ENCODE data around the gene PLCB1.

Gene PLCB1

DNA sequence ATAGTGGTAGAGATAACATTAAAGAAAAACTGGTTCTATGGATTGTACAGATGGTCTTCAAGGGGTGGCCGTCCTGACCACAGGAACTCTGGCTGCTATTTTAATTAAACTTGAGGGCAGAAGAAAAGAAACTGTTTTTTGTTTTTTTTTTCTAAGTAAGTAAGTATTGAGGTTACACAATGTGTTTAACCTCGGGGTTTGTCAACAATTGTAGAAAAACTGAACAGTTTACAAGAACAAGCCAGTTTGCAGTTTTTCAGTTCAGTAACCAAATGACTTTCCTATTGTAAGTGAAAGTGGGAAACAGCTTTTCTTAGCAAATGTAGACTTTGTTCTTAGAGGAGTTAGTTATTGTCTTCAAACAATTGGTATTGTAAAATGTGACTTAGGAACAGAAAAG, 77.0 kb downstream of the PLCB1 start:
- Mint-ChIP-seq H3K36me3 (no peaks in the 10 kb centered on the region), H3K27me3 (peaks cover 12% of the 10 kb centered on the region), H3K4me1 (peaks cover 13% of the 10 kb centered on the region), H3K9me3 (no peaks in the 10 kb centered on the region), H3K4me3 (no peak overlapping the region), H3K27ac (no peak overlapping the region)
- ATAC-seq: no peak

DNA sequence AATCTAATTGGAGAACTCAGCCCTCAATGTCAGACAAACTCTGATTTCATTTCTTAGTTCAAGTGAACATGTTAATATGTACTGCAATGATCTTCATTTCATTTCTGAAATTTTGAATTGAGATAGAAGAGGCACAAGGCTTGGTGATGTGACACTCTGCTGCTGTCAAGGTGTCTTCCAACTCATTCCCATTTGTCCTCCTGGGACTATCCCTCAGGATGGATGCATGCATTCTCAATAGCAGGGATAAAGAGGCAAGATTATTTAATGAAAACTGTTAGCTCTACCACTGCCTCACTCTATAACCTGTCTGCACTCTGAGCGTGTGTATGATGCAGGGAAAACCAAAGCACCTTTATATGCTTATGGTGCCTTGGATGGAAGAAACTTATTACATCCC, 78.7 kb downstream of the PLCB1 start:
- H3K4me1 Mint-ChIP-seq: peaks cover 21% of the 10 kb centered on the region
- no peak for ATAC-seq
- H3K27me3 Mint-ChIP-seq: peaks cover 17% of the 10 kb centered on the region
- H3K9me3 Mint-ChIP-seq: no peaks in the 10 kb centered on the region
- H3K4me3 Mint-ChIP-seq: no peak overlapping the region
- H3K27ac Mint-ChIP-seq: no peak overlapping the region
- no peaks in the 10 kb centered on the region for H3K36me3 Mint-ChIP-seq

DNA sequence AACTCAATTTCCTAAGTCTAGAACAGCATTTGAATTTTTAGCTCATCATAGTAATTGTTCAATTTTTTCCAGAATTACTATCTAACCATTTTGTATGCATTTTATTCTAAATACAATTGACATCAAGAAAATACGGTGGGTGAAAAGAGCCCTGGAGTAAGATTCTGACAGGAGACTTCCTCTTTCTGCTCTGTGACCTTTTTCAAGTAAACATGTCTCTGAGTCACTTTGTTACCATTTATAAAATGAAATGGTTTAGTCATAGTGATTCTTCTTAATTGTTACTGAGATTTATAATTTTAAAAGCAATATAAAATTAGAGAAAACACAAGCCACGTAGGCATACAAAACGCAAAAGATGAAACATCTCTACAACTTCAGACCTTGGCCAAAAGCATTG, 80.2 kb downstream of the PLCB1 start:
- Mint-ChIP-seq H3K27me3 (peaks cover 17% of the 10 kb centered on the region), H3K9me3 (peaks cover 2% of the 10 kb centered on the region), H3K27ac (no peak overlapping the region), H3K4me3 (no peak overlapping the region), H3K36me3 (no peaks in the 10 kb centered on the region), H3K4me1 (peaks cover 26% of the 10 kb centered on the region)
- no peak for ATAC-seq

DNA sequence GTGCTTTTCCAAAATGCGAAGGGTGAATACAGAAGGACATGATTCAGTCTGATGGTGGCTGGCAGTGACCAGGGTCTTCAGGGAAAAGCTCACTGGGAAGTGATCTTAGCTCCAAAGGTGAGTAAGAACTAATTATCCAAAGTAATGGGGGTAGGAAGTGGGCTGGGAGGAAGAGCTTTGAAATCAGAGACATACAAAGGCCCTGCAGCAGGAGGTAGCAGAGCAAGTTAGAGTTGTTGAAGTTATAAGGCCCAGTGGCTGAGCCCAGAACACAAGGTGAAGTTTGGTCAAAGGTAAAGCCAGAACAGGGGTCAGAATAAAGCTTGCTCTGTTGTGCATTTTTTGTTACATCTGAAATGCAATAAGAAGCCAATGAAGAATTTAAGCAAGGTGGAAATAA, 81.2 kb downstream of the PLCB1 start:
- no peak for ATAC-seq
- H3K27ac Mint-ChIP-seq: peak overlapping the region; percentile 11
- H3K27me3 Mint-ChIP-seq: peaks cover 9% of the 10 kb centered on the region
- H3K4me3 Mint-ChIP-seq: no peak overlapping the region
- no peaks in the 10 kb centered on the region for H3K36me3 Mint-ChIP-seq
- H3K9me3 Mint-ChIP-seq: peaks cover 2% of the 10 kb centered on the region
- peaks cover 26% of the 10 kb centered on the region for H3K4me1 Mint-ChIP-seq

DNA sequence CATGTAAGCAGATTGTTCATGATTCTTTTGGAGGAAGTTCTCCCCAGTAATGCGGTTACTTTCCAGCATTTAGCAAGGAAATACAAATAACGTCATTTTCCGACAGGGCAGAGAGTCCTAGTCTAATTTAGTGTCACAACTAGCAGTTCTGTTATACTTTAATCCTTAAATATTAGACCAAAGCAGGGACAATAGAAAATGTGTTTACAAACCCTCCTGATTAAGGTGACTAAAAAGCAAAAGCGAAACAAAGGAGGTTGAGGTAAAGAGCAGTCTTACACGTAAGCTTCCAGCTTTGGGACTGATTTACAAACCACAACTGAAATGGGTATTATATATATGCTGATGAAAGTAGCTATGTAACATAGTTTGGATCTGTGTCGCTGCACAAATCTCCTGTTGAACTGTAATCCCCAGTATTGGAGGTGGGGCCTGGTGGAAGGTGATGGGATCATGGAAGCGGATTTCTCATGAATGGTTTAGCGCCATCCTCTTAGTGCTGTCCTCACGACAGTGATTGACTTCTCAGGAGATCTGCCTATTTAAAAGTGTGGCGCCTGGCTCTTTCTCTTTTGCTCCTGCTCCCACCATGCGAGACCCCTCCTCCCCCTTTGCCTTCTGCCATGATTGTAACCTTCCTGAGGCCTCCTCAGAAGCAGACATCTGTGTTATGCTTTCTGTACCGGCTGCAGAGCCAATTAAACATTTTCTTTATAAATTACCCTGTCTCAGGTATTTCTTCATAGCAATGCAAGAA, 81.9 kb downstream of the PLCB1 start:
- peaks cover 2% of the 10 kb centered on the region for H3K9me3 Mint-ChIP-seq
- H3K27ac Mint-ChIP-seq: peak overlapping the region; percentile 11
- peak overlapping the region; percentile 27 for H3K4me3 Mint-ChIP-seq
- peaks cover 8% of the 10 kb centered on the region for H3K27me3 Mint-ChIP-seq
- ATAC-seq: peak; percentile 57
- H3K36me3 Mint-ChIP-seq: no peaks in the 10 kb centered on the region
- peaks cover 26% of the 10 kb centered on the region for H3K4me1 Mint-ChIP-seq

DNA sequence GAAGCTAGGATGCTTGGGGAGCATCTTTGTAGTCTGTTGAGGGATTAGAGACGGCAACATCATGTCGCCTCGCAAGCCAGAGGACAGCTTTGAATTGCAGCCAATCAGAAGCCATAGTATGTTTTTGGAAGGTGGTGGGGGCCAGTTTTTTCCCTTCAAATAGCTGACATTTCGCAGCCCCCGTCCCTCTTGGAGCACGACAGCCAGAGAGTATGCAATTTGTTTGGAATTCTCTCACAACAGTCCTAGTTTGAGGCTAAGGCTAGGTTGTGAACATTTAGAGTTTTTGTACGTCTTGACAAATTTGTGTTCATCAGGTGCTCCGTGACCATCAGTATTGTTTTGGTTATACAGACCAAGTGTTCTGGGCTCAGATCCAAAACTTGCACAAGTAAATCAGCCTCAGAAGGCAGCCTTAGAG, 83.3 kb downstream of the PLCB1 start:
- no peaks in the 10 kb centered on the region for H3K36me3 Mint-ChIP-seq
- H3K9me3 Mint-ChIP-seq: peaks cover 2% of the 10 kb centered on the region
- no peak overlapping the region for H3K4me3 Mint-ChIP-seq
- H3K4me1 Mint-ChIP-seq: peaks cover 26% of the 10 kb centered on the region
- peaks cover 8% of the 10 kb centered on the region for H3K27me3 Mint-ChIP-seq
- H3K27ac Mint-ChIP-seq: no peak overlapping the region
- ATAC-seq: no peak

DNA sequence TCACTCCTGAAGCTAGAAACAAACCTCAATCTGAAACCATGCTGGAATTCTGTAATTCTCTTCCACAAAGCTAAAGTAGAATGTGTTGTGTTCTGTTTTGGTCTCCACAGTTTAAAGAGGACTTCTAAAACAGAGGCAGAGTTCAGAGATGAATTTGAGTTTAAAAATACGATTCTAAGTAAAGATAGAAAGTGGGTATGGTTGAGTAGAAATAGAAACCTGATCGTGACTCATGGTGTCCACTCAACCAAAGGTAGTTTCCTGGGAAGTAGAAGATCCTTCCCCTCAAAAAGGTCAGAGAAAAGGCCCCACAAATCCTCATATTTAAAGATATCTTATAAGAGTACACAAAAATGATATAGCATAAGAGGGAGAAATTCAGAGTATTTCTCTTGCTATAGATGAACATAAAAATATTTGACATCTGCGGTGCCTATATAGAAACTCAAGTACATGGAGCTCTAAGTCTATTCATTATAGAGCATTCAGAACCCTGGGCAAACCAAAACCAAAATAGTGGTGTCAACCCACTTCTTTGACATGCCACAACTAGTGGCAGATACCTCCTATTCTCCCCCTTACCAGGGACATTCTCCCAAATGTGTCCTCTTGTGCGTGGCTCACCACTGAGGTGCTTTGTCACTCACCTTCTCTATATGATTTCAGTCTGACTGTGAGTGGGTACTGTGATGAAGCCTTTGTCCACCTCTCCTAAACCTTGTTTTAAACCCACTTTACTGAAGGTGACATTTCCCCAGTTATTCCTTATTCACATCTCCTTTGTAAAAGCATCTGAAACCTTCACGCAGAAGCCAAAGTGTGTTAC, 84.5 kb downstream of the PLCB1 start:
- Mint-ChIP-seq H3K4me3 (no peak overlapping the region), H3K4me1 (peaks cover 26% of the 10 kb centered on the region)
- peak; percentile 57 for ATAC-seq

DNA sequence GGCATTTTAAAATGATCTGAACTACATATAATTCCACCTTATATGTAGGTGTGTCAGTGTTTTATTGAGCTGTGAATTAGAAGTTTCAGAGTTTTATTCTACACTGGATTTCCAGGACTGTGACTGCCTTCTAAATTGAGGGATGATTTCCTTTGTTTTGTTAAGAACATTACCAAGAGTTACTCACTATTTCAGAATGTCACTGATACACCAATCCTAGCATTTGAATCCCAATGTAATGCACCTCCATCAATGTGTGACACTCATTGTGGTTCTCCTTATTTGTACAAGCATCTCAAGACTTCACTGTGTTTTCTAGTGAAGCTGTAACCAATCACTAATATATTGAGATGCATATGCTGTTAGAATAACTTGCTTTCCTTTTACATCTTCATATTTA, 86.8 kb downstream of the PLCB1 start:
- Mint-ChIP-seq H3K4me3 (no peak overlapping the region), H3K27me3 (peaks cover 8% of the 10 kb centered on the region), H3K9me3 (peaks cover 2% of the 10 kb centered on the region), H3K27ac (no peak overlapping the region), H3K4me1 (peaks cover 16% of the 10 kb centered on the region), H3K36me3 (no peaks in the 10 kb centered on the region)
- ATAC-seq: no peak

More for the DNA sequence above, 84.5 kb downstream of the PLCB1 start:
- H3K36me3 Mint-ChIP-seq: no peaks in the 10 kb centered on the region
- no peak overlapping the region for H3K27ac Mint-ChIP-seq
- peaks cover 8% of the 10 kb centered on the region for H3K27me3 Mint-ChIP-seq
- H3K9me3 Mint-ChIP-seq: peaks cover 2% of the 10 kb centered on the region

DNA sequence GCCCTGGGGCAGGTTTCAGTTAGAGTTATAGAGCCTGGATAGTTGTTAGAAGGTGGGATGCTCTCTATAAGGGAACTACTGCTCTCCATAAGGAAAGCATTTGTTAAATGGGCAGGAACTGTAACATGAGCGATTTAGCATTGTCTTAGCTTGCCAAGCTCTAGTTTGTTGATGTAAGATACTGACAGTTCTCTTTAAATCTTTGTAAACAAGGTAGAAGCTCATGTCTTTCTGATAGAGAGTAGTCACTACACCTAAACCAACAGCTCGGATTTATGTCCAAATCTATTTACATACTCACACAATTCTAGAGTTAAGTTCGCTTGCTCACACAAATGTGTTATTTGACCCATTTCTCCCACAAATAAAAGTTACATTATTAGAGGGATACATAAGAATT, 87.3 kb downstream of the PLCB1 start:
- peaks cover 2% of the 10 kb centered on the region for H3K9me3 Mint-ChIP-seq
- H3K27ac Mint-ChIP-seq: no peak overlapping the region
- H3K4me3 Mint-ChIP-seq: no peak overlapping the region
- H3K27me3 Mint-ChIP-seq: peaks cover 6% of the 10 kb centered on the region
- H3K4me1 Mint-ChIP-seq: peaks cover 10% of the 10 kb centered on the region
- no peak for ATAC-seq
- H3K36me3 Mint-ChIP-seq: no peaks in the 10 kb centered on the region

DNA sequence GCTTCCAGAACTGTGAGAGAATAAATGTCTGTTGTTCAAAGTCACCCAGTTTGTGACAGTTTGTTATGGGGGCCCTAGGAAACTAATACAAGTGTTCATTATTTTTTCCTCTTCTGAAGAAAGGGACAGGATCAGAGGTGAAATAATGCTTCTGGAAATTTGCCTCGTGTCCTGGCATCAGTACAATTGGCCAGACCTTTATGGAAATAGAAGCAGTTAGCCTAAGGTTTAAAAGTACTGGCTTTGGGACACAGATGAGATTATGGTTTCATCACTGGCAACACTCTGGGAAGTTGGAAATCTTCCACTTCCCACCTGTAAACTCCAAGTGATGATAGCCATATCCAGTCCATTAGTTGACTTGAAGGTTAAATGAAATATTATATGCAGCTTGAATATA, 88.7 kb downstream of the PLCB1 start:
- H3K9me3 Mint-ChIP-seq: peaks cover 2% of the 10 kb centered on the region
- no peak for ATAC-seq
- no peaks in the 10 kb centered on the region for H3K27me3 Mint-ChIP-seq
- H3K36me3 Mint-ChIP-seq: no peaks in the 10 kb centered on the region
- peaks cover 5% of the 10 kb centered on the region for H3K4me1 Mint-ChIP-seq
- no peak overlapping the region for H3K27ac Mint-ChIP-seq
- H3K4me3 Mint-ChIP-seq: no peak overlapping the region

DNA sequence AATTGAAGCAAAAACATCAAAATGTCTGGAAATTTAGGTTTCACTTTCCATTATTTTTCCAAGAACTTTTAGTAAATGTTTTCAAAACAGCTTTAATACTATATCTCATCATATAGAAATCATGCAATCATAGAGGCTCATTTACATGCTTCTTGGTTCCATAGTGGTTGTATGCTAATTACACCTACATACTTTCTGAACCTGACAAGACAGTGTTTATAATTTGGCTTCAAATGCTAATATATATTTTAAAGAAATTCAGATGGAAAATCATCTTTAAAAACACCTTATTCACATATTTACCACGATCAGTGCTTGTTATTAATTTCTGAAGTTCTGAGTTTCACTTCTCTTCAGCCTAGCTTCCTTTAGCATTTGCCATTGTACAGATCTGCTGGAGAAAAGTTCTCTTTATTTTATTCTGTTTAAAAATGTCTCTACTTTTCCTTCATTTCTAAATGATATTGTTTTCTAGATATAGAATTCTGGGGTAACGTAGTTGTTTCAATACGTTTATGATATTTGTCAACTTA, 89.9 kb downstream of the PLCB1 start:
- Mint-ChIP-seq H3K27ac (no peak overlapping the region), H3K4me1 (peaks cover 3% of the 10 kb centered on the region), H3K27me3 (no peaks in the 10 kb centered on the region), H3K4me3 (no peak overlapping the region), H3K36me3 (no peaks in the 10 kb centered on the region), H3K9me3 (peaks cover 2% of the 10 kb centered on the region)
- no peak for ATAC-seq

DNA sequence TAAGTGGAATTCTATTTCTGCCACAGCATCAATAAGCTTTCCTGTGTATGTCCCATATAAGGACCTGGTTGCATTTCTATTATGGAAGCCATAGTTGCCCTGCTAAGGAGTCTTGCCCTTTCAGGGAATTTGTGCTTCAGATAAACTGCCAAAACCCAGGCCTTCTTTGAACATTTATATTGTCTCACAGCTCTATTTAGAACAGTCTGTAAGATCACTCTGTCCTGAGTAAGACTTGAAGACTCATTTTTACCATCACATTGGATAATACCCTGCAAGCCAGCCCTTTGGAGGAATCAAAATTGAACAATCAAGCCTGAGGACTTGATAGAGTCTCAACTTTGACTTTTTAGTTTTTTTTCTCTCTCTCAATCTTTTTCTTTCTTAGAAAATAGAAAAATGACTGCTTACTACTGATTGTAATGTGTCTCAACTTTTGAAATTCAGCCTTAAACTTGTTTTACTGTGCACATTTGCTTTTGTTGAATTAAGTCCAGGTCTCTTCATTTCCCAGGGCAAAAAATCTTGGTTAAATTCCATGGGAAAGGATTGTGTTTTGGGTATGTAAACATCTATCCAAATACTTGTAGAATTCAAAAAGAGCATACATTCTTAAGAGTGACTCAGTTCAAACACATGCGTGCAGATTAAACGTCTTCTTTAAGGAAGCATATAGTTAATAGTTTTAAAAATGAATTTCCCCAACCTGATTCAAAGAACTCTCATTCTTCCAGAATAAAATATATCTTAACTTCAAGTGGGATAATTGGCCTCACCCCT, 91.2 kb downstream of the PLCB1 start:
- H3K9me3 Mint-ChIP-seq: no peaks in the 10 kb centered on the region
- no peaks in the 10 kb centered on the region for H3K36me3 Mint-ChIP-seq
- H3K27me3 Mint-ChIP-seq: no peaks in the 10 kb centered on the region
- no peak for ATAC-seq
- H3K4me1 Mint-ChIP-seq: no peaks in the 10 kb centered on the region
- H3K4me3 Mint-ChIP-seq: no peak overlapping the region
- no peak overlapping the region for H3K27ac Mint-ChIP-seq

DNA sequence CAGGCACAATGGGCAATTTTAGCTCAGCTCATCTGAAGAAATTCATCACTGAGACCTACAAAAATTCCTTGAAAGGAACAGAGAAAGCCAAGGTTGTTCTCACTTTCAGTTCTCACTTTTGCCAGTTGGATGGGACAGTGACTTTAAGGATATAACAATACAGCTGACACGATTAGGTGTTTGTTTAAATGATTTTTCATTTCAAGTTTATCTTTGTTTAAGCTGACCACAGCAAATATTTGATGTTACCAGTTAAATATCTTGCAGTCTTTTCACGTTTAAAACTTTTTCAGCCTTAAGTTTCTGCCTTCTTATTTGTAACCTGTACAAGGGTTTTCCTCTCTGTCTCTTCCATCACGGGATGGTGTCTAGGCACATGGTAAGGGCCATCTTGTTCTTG, 93.6 kb downstream of the PLCB1 start:
- no peak for ATAC-seq
- H3K4me3 Mint-ChIP-seq: no peak overlapping the region
- no peak overlapping the region for H3K27ac Mint-ChIP-seq
- no peaks in the 10 kb centered on the region for H3K36me3 Mint-ChIP-seq
- H3K4me1 Mint-ChIP-seq: no peaks in the 10 kb centered on the region
- H3K9me3 Mint-ChIP-seq: no peaks in the 10 kb centered on the region
- H3K27me3 Mint-ChIP-seq: no peaks in the 10 kb centered on the region

DNA sequence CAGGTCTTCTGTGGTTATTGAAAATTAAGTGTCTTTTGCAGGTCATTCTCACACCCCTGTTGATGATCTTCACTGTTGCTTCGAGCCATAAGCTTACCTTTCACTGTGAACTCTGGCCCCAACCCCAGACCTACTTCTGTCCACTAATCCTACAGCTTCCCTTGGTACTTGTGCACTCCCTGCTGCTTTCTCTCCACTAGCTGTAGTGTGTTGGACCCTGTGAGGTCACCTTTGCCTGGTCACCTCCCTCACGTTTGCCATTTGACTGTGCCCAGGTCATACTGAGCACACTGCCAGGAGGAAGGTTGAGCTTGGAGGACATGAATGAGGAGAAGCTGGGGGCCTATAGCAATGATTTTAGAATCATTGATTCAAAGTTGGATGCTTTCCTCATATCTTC, 94.0 kb downstream of the PLCB1 start:
- no peaks in the 10 kb centered on the region for H3K36me3 Mint-ChIP-seq
- no peak overlapping the region for H3K4me3 Mint-ChIP-seq
- H3K4me1 Mint-ChIP-seq: no peaks in the 10 kb centered on the region
- H3K27me3 Mint-ChIP-seq: no peaks in the 10 kb centered on the region
- no peak overlapping the region for H3K27ac Mint-ChIP-seq
- no peak for ATAC-seq
- H3K9me3 Mint-ChIP-seq: no peaks in the 10 kb centered on the region

DNA sequence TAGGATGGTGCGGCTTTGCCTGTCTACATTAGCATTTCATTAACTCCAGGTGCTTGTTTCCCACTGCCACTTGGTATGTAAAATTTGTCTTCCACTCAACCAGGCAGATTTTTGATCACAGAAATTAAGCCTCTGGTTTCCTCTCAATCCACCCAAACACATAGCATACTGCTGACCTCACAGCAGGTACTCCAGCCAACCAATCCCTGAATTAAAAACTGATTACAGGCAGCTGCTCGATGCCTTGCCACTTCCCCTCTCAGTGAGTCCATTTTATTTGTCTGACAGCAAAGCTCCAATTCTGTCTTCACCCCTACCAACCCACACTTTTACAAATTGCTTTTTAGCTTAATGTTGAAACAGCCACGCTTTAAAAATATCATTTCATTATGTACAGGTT, 95.2 kb downstream of the PLCB1 start:
- no peak for ATAC-seq
- no peak overlapping the region for H3K27ac Mint-ChIP-seq
- H3K9me3 Mint-ChIP-seq: no peaks in the 10 kb centered on the region
- no peaks in the 10 kb centered on the region for H3K36me3 Mint-ChIP-seq
- no peaks in the 10 kb centered on the region for H3K27me3 Mint-ChIP-seq
- H3K4me3 Mint-ChIP-seq: no peak overlapping the region
- no peaks in the 10 kb centered on the region for H3K4me1 Mint-ChIP-seq

Measured in stimulated activated memory B cell treated with anti-CD40 and anti-IgM and Interleukin-4, amounts not matched to agents 10 μg/mL and 1 μg/mL and 100 μg/mL, for 72 hours (primary cell).